Activated T-helper 1 cell treated with anti-CD3 and anti-CD28 coated beads, Interleukin-12 subunit alpha, Interleukin-12 subunit beta, Interleukin-2, Interleukin-4 antibody, amounts not matched to agents 30 ng/mL and 10 ng/mL and 1 ng/mL, durations not matched to agents 14 hours and 24 hours and 36 hours (primary cell): Measurements from ENCODE around the gene NKAIN2. TPM values are rescaled to one million over a fixed set of nuclear protein-coding genes. Genes with fewer than 3 reads are reported as not detected.

Experiments used
- DNase-seq: peaks from one replicate; pipeline ENCODE4 v3.0.0; 2021; ENCODE audit warnings: low spot score
- H3K27ac Mint-ChIP-seq: one replicate; pipeline ENCODE4 v1.8.0; 2021; ENCODE audit warnings: mild to moderate bottlenecking, mixed read lengths
- H3K27me3 Mint-ChIP-seq: one replicate; pipeline ENCODE4 v1.8.0; 2022; ENCODE audit warnings: mild to moderate bottlenecking, moderate library complexity, mixed read lengths; ENCODE audit not compliant: insufficient read depth
- H3K36me3 Mint-ChIP-seq: one replicate; pipeline ENCODE4 v1.8.0; 2021; ENCODE audit warnings: low read depth, mixed read lengths
- H3K4me1 Mint-ChIP-seq: one replicate; pipeline ENCODE4 v1.8.0; 2021; ENCODE audit warnings: low read depth, mixed read lengths
- H3K4me3 Mint-ChIP-seq: one replicate; pipeline ENCODE4 v1.8.0; 2021; ENCODE audit warnings: mild to moderate bottlenecking, moderate library complexity, mixed read lengths
- H3K9me3 Mint-ChIP-seq: one replicate; pipeline ENCODE4 v1.8.0; 2021; ENCODE audit warnings: mixed read lengths
- intact Hi-C: fragments of 100-400 bp; cut with micrococcal nuclease; formaldehyde crosslinking; loops from one replicate; pipeline ENCODE4 v1.15.1; 2024
- total RNA-seq: library from RNA; stranded (reverse); gene quantifications from 2 replicates; pipeline ENCODE4 v1.2.3, GENCODE V29; 2022

NKAIN2 gene
- total RNA-seq, 1 donor from 2014 or later: not detected

- H3K27me3 Mint-ChIP-seq: no peaks in the 10 kb centered on the region
- H3K36me3 Mint-ChIP-seq: no peaks in the 10 kb centered on the region
- no peak overlapping the region for H3K4me3 Mint-ChIP-seq
- H3K27ac Mint-ChIP-seq: no peak overlapping the region
- no peak for DNase-seq
- intact Hi-C loops: no loop called here
- H3K4me1 Mint-ChIP-seq: no peaks in the 10 kb centered on the region
- H3K9me3 Mint-ChIP-seq: no peaks in the 10 kb centered on the region
These were observed 691.4 kb downstream of the NKAIN2 start for GRCh38 chr6:124494956-124495664.

GRCh38 chr6:124495665-124496190 is 692.1 kb downstream of the NKAIN2 start:
- Mint-ChIP-seq H3K27me3 (no peaks in the 10 kb centered on the region), H3K4me3 (no peak overlapping the region), H3K9me3 (no peaks in the 10 kb centered on the region), H3K4me1 (no peaks in the 10 kb centered on the region), H3K36me3 (no peaks in the 10 kb centered on the region), H3K27ac (no peak overlapping the region)
- intact Hi-C loops: no loop called here
- DNase-seq: no peak

GRCh38 chr6:124496334-124496733 is 692.7 kb downstream of the NKAIN2 start:
- Mint-ChIP-seq H3K4me3 (no peak overlapping the region), H3K27ac (no peak overlapping the region), H3K4me1 (no peaks in the 10 kb centered on the region), H3K36me3 (no peaks in the 10 kb centered on the region), H3K9me3 (no peaks in the 10 kb centered on the region), H3K27me3 (no peaks in the 10 kb centered on the region)
- no peak for DNase-seq
- intact Hi-C loops: no loop called here

GRCh38 chr6:124512431-124512830 is 708.8 kb downstream of the NKAIN2 start:
- H3K4me1 Mint-ChIP-seq: no peaks in the 10 kb centered on the region
- H3K9me3 Mint-ChIP-seq: no peaks in the 10 kb centered on the region
- no peaks in the 10 kb centered on the region for H3K27me3 Mint-ChIP-seq
- H3K36me3 Mint-ChIP-seq: no peaks in the 10 kb centered on the region
- H3K4me3 Mint-ChIP-seq: no peak overlapping the region
- intact Hi-C loops: no loop called here
- no peak overlapping the region for H3K27ac Mint-ChIP-seq
- no peak for DNase-seq

GRCh38 chr6:124517339-124517738 is 713.7 kb downstream of the NKAIN2 start:
- Mint-ChIP-seq H3K27ac (no peak overlapping the region), H3K36me3 (no peaks in the 10 kb centered on the region), H3K27me3 (no peaks in the 10 kb centered on the region), H3K4me1 (no peaks in the 10 kb centered on the region), H3K4me3 (no peak overlapping the region), H3K9me3 (no peaks in the 10 kb centered on the region)
- no peak for DNase-seq
- intact Hi-C loops: no loop called here

GRCh38 chr6:124520514-124520913 is 716.8 kb downstream of the NKAIN2 start:
- Mint-ChIP-seq H3K27ac (no peak overlapping the region), H3K4me3 (no peak overlapping the region), H3K4me1 (no peaks in the 10 kb centered on the region), H3K36me3 (no peaks in the 10 kb centered on the region), H3K9me3 (no peaks in the 10 kb centered on the region), H3K27me3 (no peaks in the 10 kb centered on the region)
- intact Hi-C loops: no loop called here
- DNase-seq: no peak

GRCh38 chr6:124522335-124522734 is 718.7 kb downstream of the NKAIN2 start:
- Mint-ChIP-seq H3K4me3 (no peak overlapping the region), H3K4me1 (no peaks in the 10 kb centered on the region), H3K27ac (no peak overlapping the region), H3K27me3 (no peaks in the 10 kb centered on the region), H3K36me3 (no peaks in the 10 kb centered on the region), H3K9me3 (no peaks in the 10 kb centered on the region)
- intact Hi-C loops: no loop called here
- DNase-seq: no peak

- Mint-ChIP-seq H3K27ac (no peak overlapping the region), H3K27me3 (no peaks in the 10 kb centered on the region), H3K36me3 (no peaks in the 10 kb centered on the region), H3K4me1 (no peaks in the 10 kb centered on the region), H3K9me3 (no peaks in the 10 kb centered on the region), H3K4me3 (no peak overlapping the region)
- no peak for DNase-seq
- intact Hi-C loops: no loop called here
These were observed 721.0 kb downstream of the NKAIN2 start for GRCh38 chr6:124524491-124525200.

GRCh38 chr6:124530926-124531325 is 727.3 kb downstream of the NKAIN2 start:
- no peaks in the 10 kb centered on the region for H3K4me1 Mint-ChIP-seq
- H3K36me3 Mint-ChIP-seq: no peaks in the 10 kb centered on the region
- intact Hi-C loops: no loop called here
- H3K9me3 Mint-ChIP-seq: no peaks in the 10 kb centered on the region
- no peak for DNase-seq
- H3K4me3 Mint-ChIP-seq: no peak overlapping the region
- H3K27me3 Mint-ChIP-seq: no peaks in the 10 kb centered on the region
- no peak overlapping the region for H3K27ac Mint-ChIP-seq

GRCh38 chr6:124535299-124535698 is 731.6 kb downstream of the NKAIN2 start:
- no peak overlapping the region for H3K27ac Mint-ChIP-seq
- H3K36me3 Mint-ChIP-seq: no peaks in the 10 kb centered on the region
- no peak overlapping the region for H3K4me3 Mint-ChIP-seq
- H3K4me1 Mint-ChIP-seq: no peaks in the 10 kb centered on the region
- intact Hi-C loops: no loop called here
- no peaks in the 10 kb centered on the region for H3K9me3 Mint-ChIP-seq
- no peaks in the 10 kb centered on the region for H3K27me3 Mint-ChIP-seq
- no peak for DNase-seq

- intact Hi-C loops: no loop called here
- Mint-ChIP-seq H3K27ac (no peak overlapping the region), H3K27me3 (no peaks in the 10 kb centered on the region), H3K36me3 (no peaks in the 10 kb centered on the region), H3K4me3 (no peak overlapping the region), H3K4me1 (no peaks in the 10 kb centered on the region), H3K9me3 (no peaks in the 10 kb centered on the region)
- DNase-seq: no peak
These were observed 732.1 kb downstream of the NKAIN2 start for GRCh38 chr6:124535746-124536145.

GRCh38 chr6:124536157-124536841 is 732.6 kb downstream of the NKAIN2 start:
- Mint-ChIP-seq H3K4me1 (no peaks in the 10 kb centered on the region), H3K9me3 (no peaks in the 10 kb centered on the region), H3K36me3 (no peaks in the 10 kb centered on the region), H3K27ac (no peak overlapping the region), H3K27me3 (no peaks in the 10 kb centered on the region), H3K4me3 (no peak overlapping the region)
- intact Hi-C loops: no loop called here
- no peak for DNase-seq

- Mint-ChIP-seq H3K36me3 (no peaks in the 10 kb centered on the region), H3K4me3 (no peak overlapping the region), H3K27ac (no peak overlapping the region), H3K9me3 (no peaks in the 10 kb centered on the region), H3K27me3 (no peaks in the 10 kb centered on the region), H3K4me1 (no peaks in the 10 kb centered on the region)
- intact Hi-C loops: no loop called here
- no peak for DNase-seq
These were observed 733.2 kb downstream of the NKAIN2 start for GRCh38 chr6:124536842-124537191.
